ENCODE data around the gene CASZ1. TPM values are rescaled to one million over a fixed set of nuclear protein-coding genes. Genes with fewer than 3 reads are reported as not detected.

Gene CASZ1
- total and polyA plus RNA-seq, 10 of the 15 experiments (the other 5 are each of a cell fraction or from before 2014, with no cell fraction given): 0.52 to 9.8 (median 3.7) TPM

DNA sequence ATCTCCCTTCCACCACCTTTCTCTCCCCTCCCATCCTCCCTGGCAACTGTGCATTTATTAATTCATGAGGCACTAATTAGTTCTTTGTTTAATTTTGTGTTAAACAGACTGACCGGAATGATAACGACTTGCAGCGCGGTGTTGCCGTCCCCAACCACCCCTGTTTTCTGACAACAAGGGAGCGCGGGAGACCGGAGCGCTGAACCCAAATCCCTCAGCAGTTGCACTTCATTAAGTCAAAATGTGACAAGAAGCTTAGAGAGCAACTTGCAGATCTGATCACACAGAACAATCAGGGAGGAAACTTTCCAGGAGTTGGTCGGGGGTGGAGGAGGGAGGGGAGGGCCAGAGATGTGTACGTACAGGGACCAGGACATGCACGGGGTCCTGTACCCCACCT is 89.2 kb downstream of the CASZ1 start:
- intact Hi-C loops (cut with micrococcal nuclease; ENCODE audit: unreplicated experiment): no loop called here
- H3K4me3 ChIP-seq: no peak overlapping the region
- H4K20me1 ChIP-seq (ENCODE audit: control insufficient read depth, insufficient read depth): no peaks in the 10 kb centered on the region
- SMC1A ChIA-PET (ENCODE audit: uncharacterized antibody, unreplicated experiment): interaction anchor here (0.9 kb wide), 1 partner anchor 139 kb away, joined by 3 read pairs; no protein-coding TSS in a partner anchor
- in situ Hi-C loops (cut with MboI): no loop called here
- H3K9ac ChIP-seq (ENCODE audit: control insufficient read depth, insufficient read depth, low read length): no peak overlapping the region
- H3K9me3 ChIP-seq (replicated peaks; ENCODE audit: control insufficient read depth, insufficient read depth, low read length): no peaks in the 10 kb centered on the region
- no peak overlapping the region for H2AFZ ChIP-seq (ENCODE audit: control insufficient read depth, low read depth, low read length)
- no TSS peak for BruUV-seq (replicated peaks)
- no peaks in the 10 kb centered on the region for H3K79me2 ChIP-seq (ENCODE audit: control insufficient read depth, insufficient read depth, low read length)
- no peak for FAIRE-seq
- RAD21 ChIA-PET (ENCODE audit: unreplicated experiment): no interaction called here
- H3K27me3 ChIP-seq (replicated peaks in 1 of 2; ENCODE audit: control insufficient read depth in 2 of 2, insufficient read depth in 2 of 2, low read length in 1 of 2): peaks cover 0 to 2% of the 10 kb centered on the region in 2 experiments; a peak in 3 of 4 replicates
- H3K4me1 ChIP-seq (ENCODE audit: control insufficient read depth, insufficient read depth, low read length): no peaks in the 10 kb centered on the region
- 76% methylated on average over 12 of the region's 12 CpGs for WGBS (ENCODE audit: insufficient coverage, insufficient replicate concordance, low lambda C conversion rate, missing lambda C conversion rate)
- no peak for ATAC-seq
- POLR2A ChIA-PET: no interaction called here
- no peak for DNase-seq (ENCODE audit: low read depth, low spot score)
- H3K27ac ChIP-seq (ENCODE audit: control insufficient read depth, insufficient read depth): no peak overlapping the region
- no peak for TF ChIP-seq LARP7 (IDR thresholded peaks at IDR 0.05)
- H3K36me3 ChIP-seq (ENCODE audit: control insufficient read depth in 2 of 2, insufficient read depth in 2 of 2, low read length in 1 of 2): no peaks in the 10 kb centered on the region
- CTCF ChIA-PET: no interaction called here
- no peak overlapping the region for H3K4me2 ChIP-seq (ENCODE audit: control insufficient read depth, insufficient read depth)

DNA sequence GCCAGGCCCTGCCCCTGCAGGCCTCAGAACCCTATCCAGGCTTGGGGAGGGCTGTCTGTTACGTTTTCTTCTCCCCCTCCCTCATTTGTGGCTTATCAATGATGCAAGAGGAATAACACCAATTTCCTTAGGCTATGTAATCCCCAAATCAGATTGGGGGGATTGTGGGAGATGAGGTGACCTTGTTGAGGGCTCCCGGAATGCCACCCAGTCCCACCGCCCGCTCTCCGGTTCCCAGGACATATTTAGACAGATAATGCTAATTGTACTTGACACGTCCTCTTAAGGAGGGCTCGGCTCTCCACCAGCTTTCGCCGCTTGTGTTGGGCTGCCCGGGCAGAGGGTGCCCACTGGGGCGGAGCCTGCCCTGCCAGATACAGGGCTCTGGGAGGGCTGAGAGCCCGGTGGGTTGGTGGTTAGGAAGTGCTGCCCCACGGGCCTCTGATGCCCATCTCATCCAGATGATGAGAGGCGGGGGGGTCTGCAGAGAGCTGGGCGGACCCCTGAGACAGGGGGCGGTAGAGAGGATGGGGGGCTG is 90.0 kb downstream of the CASZ1 start:
- Histone ChIP-seq H2AFZ (ENCODE audit: control insufficient read depth, low read depth, low read length) (no peak overlapping the region), H3K9ac (ENCODE audit: control insufficient read depth, insufficient read depth, low read length) (no peak overlapping the region), H3K9me3 (replicated peaks; ENCODE audit: control insufficient read depth, insufficient read depth, low read length) (no peaks in the 10 kb centered on the region), H3K27ac (ENCODE audit: control insufficient read depth, insufficient read depth) (no peak overlapping the region), H3K79me2 (ENCODE audit: control insufficient read depth, insufficient read depth, low read length) (no peaks in the 10 kb centered on the region), H3K4me3 (no peak overlapping the region), H3K27me3 (replicated peaks in 1 of 2; ENCODE audit: control insufficient read depth in 2 of 2, insufficient read depth in 2 of 2, low read length in 1 of 2) (peaks cover 0 to 2% of the 10 kb centered on the region in 2 experiments; a peak in 3 of 4 replicates), H3K4me1 (ENCODE audit: control insufficient read depth, insufficient read depth, low read length) (no peaks in the 10 kb centered on the region), H3K36me3 (ENCODE audit: control insufficient read depth in 2 of 2, insufficient read depth in 2 of 2, low read length in 1 of 2) (no peaks in the 10 kb centered on the region), H3K4me2 (ENCODE audit: control insufficient read depth, insufficient read depth) (no peak overlapping the region), H4K20me1 (ENCODE audit: control insufficient read depth, insufficient read depth) (no peaks in the 10 kb centered on the region)
- ATAC-seq (no peak), DNase-seq (ENCODE audit: low read depth, low spot score) (no peak), FAIRE-seq (no peak)
- intact Hi-C loops (cut with micrococcal nuclease; ENCODE audit: unreplicated experiment) (no loop called here), in situ Hi-C loops (cut with MboI) (no loop called here)
- SMC1A ChIA-PET (ENCODE audit: uncharacterized antibody, unreplicated experiment): no interaction called here
- CTCF ChIA-PET: no interaction called here
- TF ChIP-seq MYC (IDR thresholded peaks at IDR 0.05; ENCODE audit: insufficient read depth, insufficient read length, insufficient replicate concordance, low read length, severe bottlenecking): no peak
- TF ChIP-seq MXI1 (IDR thresholded peaks at IDR 0.05; ENCODE audit: low read depth, low read length): no peak
- TF ChIP-seq HDGF (IDR thresholded peaks at IDR 0.05): no peak
- TF ChIP-seq, protein P1, sequence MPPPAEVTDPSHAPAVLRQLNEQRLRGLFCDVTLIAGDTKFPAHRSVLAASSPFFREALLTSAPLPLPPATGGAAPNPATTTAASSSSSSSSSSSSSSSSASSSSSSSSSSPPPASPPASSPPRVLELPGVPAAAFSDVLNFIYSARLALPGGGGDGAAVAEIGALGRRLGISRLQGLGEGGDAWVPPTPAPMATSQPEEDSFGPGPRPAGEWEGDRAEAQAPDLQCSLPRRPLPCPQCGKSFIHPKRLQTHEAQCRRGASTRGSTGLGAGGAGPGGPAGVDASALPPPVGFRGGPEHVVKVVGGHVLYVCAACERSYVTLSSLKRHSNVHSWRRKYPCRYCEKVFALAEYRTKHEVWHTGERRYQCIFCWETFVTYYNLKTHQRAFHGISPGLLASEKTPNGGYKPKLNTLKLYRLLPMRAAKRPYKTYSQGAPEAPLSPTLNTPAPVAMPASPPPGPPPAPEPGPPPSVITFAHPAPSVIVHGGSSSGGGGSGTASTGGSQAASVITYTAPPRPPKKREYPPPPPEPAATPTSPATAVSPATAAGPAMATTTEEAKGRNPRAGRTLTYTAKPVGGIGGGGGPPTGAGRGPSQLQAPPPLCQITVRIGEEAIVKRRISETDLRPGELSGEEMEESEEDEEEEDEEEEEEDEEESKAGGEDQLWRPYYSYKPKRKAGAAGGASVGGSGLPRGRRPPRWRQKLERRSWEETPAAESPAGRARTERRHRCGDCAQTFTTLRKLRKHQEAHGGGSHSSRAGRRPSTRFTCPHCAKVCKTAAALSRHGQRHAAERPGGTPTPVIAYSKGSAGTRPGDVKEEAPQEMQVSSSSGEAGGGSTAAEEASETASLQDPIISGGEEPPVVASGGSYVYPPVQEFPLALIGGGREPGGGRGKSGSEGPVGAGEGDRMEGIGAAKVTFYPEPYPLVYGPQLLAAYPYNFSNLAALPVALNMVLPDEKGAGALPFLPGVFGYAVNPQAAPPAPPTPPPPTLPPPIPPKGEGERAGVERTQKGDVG (CRISPR knock-in tag; IDR thresholded peaks at IDR 0.05): no peak
- TF ChIP-seq, protein P2, sequence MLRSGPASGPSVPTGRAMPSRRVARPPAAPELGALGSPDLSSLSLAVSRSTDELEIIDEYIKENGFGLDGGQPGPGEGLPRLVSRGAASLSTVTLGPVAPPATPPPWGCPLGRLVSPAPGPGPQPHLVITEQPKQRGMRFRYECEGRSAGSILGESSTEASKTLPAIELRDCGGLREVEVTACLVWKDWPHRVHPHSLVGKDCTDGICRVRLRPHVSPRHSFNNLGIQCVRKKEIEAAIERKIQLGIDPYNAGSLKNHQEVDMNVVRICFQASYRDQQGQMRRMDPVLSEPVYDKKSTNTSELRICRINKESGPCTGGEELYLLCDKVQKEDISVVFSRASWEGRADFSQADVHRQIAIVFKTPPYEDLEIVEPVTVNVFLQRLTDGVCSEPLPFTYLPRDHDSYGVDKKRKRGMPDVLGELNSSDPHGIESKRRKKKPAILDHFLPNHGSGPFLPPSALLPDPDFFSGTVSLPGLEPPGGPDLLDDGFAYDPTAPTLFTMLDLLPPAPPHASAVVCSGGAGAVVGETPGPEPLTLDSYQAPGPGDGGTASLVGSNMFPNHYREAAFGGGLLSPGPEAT (IDR thresholded peaks at IDR 0.05; ENCODE audit: low read depth): no peak
- TF ChIP-seq IKZF2 (IDR thresholded peaks at IDR 0.05): no peak
- TF ChIP-seq TAF1 (IDR thresholded peaks at IDR 0.05; ENCODE audit: borderline replicate concordance, low read depth, low read length): no peak
- TF ChIP-seq GATAD2B (conservative IDR thresholded peaks at IDR 0.05; ENCODE audit: low read depth): no peak
- no peak for TF ChIP-seq CEBPB (IDR thresholded peaks at IDR 0.05; ENCODE audit: borderline replicate concordance in 1 of 2, low read depth in 2 of 2, low read length in 2 of 2)
- no peak for TF ChIP-seq ZNF384 (IDR thresholded peaks at IDR 0.05; ENCODE audit: borderline replicate concordance, low read depth, low read length)
- TF ChIP-seq CHD2 (IDR thresholded peaks at IDR 0.05; ENCODE audit: borderline replicate concordance, low read depth, low read length): no peak
- no peak for TF ChIP-seq STAT1 (conservative IDR thresholded peaks at IDR 0.05)
- BruUV-seq (replicated peaks): no TSS peak
- POLR2A ChIA-PET: no interaction called here
- 47% methylated on average over 15 of the region's 16 CpGs for WGBS (ENCODE audit: insufficient coverage, insufficient replicate concordance, low lambda C conversion rate, missing lambda C conversion rate)
- RAD21 ChIA-PET (ENCODE audit: unreplicated experiment): no interaction called here
